PC-3 (cell line): ENCODE results near the gene MLF2.

ENCODE experiments used
- EZH2phosphoT487 ChIP-seq: fragments of 300-600 bp; sonication (generic); IDR thresholded peaks from 2 replicates; pipeline ENCODE4 v1.6.1; 2018; ENCODE audit warnings: mild to moderate bottlenecking, antibody characterized with exemption, low read length, borderline replicate concordance
- TF ChIP-seq, protein P1 (sequence below): fragments of 300-600 bp; sonication (generic); conservative IDR thresholded peaks from 2 replicates; pipeline ENCODE4 v1.5.1; 2017; ENCODE audit warnings: antibody characterized with exemption, low read depth, mild to moderate bottlenecking, low read length

DNA sequence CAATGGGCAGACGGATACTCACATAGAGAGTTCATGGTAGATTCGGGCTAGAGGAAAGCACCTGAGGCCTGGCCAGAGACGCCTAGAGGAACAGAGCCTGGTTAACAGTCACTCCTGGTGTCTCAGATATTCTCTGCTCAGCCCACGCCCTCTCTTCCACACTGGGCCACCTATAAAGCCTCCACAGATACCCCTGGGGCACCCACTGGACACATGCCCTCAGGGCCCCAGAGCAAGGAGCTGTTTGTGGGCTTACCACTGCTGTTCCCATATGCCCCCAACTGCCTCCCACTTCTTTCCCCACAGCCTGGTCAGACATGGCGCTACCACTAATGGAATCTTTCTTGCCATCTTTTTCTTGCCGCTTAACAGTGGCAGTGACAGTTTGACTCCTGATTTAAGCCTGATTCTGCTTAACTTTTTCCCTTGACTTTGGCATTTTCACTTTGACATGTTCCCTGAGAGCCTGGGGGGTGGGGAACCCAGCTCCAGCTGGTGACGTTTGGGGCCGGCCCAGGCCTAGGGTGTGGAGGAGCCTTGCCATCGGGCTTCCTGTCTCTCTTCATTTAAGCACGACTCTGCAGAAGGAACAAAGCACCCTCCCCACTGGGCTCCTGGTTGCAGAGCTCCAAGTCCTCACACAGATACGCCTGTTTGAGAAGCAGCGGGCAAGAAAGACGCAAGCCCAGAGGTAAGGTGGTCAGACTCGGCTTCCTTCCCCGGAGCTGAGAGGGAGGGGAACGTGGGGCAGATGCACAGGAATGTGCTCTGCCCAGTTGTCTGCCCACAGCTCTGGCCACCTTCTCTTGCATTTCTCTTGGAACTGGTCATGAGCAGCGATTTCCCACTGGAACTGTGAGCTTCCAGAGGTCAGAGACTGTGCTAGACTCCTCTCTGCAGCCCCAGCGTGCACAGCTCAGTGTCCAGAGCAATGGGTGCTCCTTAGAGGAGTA lies 36.3 kb upstream of the MLF2 start, which contains the start of gene CD4:
- TF ChIP-seq, protein P1, sequence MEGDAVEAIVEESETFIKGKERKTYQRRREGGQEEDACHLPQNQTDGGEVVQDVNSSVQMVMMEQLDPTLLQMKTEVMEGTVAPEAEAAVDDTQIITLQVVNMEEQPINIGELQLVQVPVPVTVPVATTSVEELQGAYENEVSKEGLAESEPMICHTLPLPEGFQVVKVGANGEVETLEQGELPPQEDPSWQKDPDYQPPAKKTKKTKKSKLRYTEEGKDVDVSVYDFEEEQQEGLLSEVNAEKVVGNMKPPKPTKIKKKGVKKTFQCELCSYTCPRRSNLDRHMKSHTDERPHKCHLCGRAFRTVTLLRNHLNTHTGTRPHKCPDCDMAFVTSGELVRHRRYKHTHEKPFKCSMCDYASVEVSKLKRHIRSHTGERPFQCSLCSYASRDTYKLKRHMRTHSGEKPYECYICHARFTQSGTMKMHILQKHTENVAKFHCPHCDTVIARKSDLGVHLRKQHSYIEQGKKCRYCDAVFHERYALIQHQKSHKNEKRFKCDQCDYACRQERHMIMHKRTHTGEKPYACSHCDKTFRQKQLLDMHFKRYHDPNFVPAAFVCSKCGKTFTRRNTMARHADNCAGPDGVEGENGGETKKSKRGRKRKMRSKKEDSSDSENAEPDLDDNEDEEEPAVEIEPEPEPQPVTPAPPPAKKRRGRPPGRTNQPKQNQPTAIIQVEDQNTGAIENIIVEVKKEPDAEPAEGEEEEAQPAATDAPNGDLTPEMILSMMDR, result no peak
- no peak for TF ChIP-seq EZH2phosphoT487
